DND-41 (cell line): ENCODE data around the gene PRTFDC1.
A peak's percentile ranks its signal among the peaks of the same experiment; 100 is the strongest.

Experiments
- ATAC-seq: fragments of 200-7000 bp; cut with Tn5 transposase; 3 replicates; pipeline ENCODE4 v1.9.1; 2021; ENCODE audit warnings: low read depth; ENCODE audit not compliant: insufficient read depth
- DNase-seq: peaks from one replicate; pipeline ENCODE4 v3.0.0-alpha.2; 2020
- H2AFZ ChIP-seq: 2 replicates; pipeline ENCODE4 v1.6.0; 2012; ENCODE audit warnings: low read depth, low read length
- H3K27ac ChIP-seq: 2 replicates; pipeline ENCODE4 v1.5.1; 2012; ENCODE audit warnings: low read length, inconsistent platforms
- H3K27me3 ChIP-seq: fragments of 200-600 bp; sonication (generic); 2 replicates; pipeline ENCODE4 v1.6.0; 2012; ENCODE audit warnings: low read length, mild to moderate bottlenecking, inconsistent platforms; ENCODE audit not compliant: insufficient read depth, poor library complexity
- H3K36me3 ChIP-seq: 2 replicates; pipeline ENCODE4 v1.5.1; 2012; ENCODE audit warnings: low read length, inconsistent platforms; ENCODE audit not compliant: insufficient read depth
- H3K4me1 ChIP-seq: 2 replicates; pipeline ENCODE4 v1.5.1; 2012; ENCODE audit warnings: mild to moderate bottlenecking, low read length; ENCODE audit not compliant: insufficient read depth
- H3K4me2 ChIP-seq: 2 replicates; pipeline ENCODE4 v1.6.0; 2012; ENCODE audit warnings: mild to moderate bottlenecking, moderate library complexity, low read length, inconsistent platforms; ENCODE audit not compliant: insufficient read depth
- H3K4me3 ChIP-seq, 2 experiments: fragments of 200-600 bp in 1 of 2; shearing (Covaris generic) in 1 of 2; 2 replicates each; pipeline ENCODE4 v1.5.1; 2012 to 2016; ENCODE audit warnings: inconsistent platforms in 2 of 2, low read length in 2 of 2, mild to moderate bottlenecking in 2 of 2, low read depth in 1 of 2, moderate library complexity in 1 of 2
- H3K79me2 ChIP-seq: 2 replicates; pipeline ENCODE4 v1.6.0; 2012; ENCODE audit warnings: low read length, inconsistent platforms; ENCODE audit not compliant: insufficient read depth
- H3K9ac ChIP-seq: 2 replicates; pipeline ENCODE4 v1.6.0; 2012; ENCODE audit warnings: low read depth, mild to moderate bottlenecking, inconsistent platforms, low read length, moderate library complexity
- H3K9me3 ChIP-seq: 2 replicates; pipeline ENCODE4 v1.5.1; 2012; ENCODE audit warnings: low read length, moderate library complexity, mild to moderate bottlenecking, inconsistent platforms; ENCODE audit not compliant: insufficient read depth, severe bottlenecking
- H4K20me1 ChIP-seq: 2 replicates; pipeline ENCODE4 v1.6.0; 2012; ENCODE audit warnings: low read length; ENCODE audit not compliant: insufficient read depth
- CTCF ChIP-seq: IDR thresholded peaks from 2 replicates; pipeline ENCODE4 v1.5.1; 2012; ENCODE audit warnings: borderline replicate concordance, low read length, moderate library complexity, mild to moderate bottlenecking; ENCODE audit not compliant: poor library complexity, severe bottlenecking; ENCODE audit errors: extremely low read depth
- EZH2 ChIP-seq: IDR thresholded peaks from 3 replicates; pipeline ENCODE4 v1.6.1; 2012; ENCODE audit warnings: borderline replicate concordance, low read depth, mild to moderate bottlenecking, moderate library complexity, low read length, inconsistent platforms; ENCODE audit not compliant: severe bottlenecking

Gene PRTFDC1

GRCh38 chr10:24952143-24952706 is at the start of gene PRTFDC1:
Gene PRTFDC1, minus strand, starts transcription at chr10:24952606. Its CDS starts 31 bp downstream, at chr10:24952575.
- no peak for DNase-seq
- H3K4me2 ChIP-seq = peak within 1 kb of the TSS; percentile 86
- no peaks in the 10 kb centered on the region for H3K27me3 ChIP-seq
- H4K20me1 ChIP-seq = no peaks in the 10 kb centered on the region
- H3K9me3 ChIP-seq = no peaks in the 10 kb centered on the region
- peaks cover 26% of the 10 kb centered on the region for H3K4me1 ChIP-seq
- peak within 1 kb of the TSS; percentile 72 for H3K9ac ChIP-seq
- ATAC-seq = peak; percentile 30
- H3K79me2 ChIP-seq = no peaks in the 10 kb centered on the region
- H3K4me3 ChIP-seq = peak within 1 kb of the TSS; percentile 8 to 65; a peak in 3 of 4 replicates
- H3K36me3 ChIP-seq = no peaks in the 10 kb centered on the region
- TF ChIP-seq CTCF (no peak), EZH2 (no peak)
- H3K27ac ChIP-seq = peak within 1 kb of the TSS; percentile 76
- H2AFZ ChIP-seq = peak within 1 kb of the TSS; percentile 84

GRCh38 chr10:24998044-24998443 is 45.6 kb upstream of the PRTFDC1 start:
- ATAC-seq = no peak
- Histone ChIP-seq H3K9ac (no peak overlapping the region), H4K20me1 (no peaks in the 10 kb centered on the region), H3K27ac (no peak overlapping the region), H3K4me2 (no peak overlapping the region), H3K27me3 (no peaks in the 10 kb centered on the region), H3K4me3 (no peak overlapping the region), H2AFZ (no peak overlapping the region), H3K4me1 (no peaks in the 10 kb centered on the region), H3K9me3 (no peaks in the 10 kb centered on the region), H3K79me2 (no peaks in the 10 kb centered on the region), H3K36me3 (no peaks in the 10 kb centered on the region)
- no peak for DNase-seq
- TF ChIP-seq EZH2 = no peak
- TF ChIP-seq CTCF = no peak

DNA sequence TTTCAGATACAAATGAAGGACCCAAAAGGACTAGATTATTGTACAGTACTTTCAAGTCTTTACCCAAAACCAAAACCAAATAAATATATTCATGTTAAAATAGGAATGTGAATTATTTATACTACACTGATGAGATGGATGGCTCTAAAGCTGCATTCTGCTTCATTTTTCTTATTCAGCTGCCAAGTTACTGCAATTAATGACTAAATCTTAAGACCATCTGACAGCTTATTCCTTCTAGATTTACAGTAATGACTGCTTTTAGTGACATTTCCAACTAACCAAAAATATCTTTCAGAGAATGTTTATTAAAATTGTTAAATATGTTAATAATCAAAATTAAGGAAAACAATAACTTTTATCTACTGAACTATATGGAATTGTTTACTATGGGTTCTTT is 42.7 kb upstream of the PRTFDC1 start:
- Histone ChIP-seq H2AFZ (no peak overlapping the region), H3K79me2 (no peaks in the 10 kb centered on the region), H4K20me1 (no peaks in the 10 kb centered on the region), H3K4me3 (no peak overlapping the region), H3K36me3 (no peaks in the 10 kb centered on the region), H3K4me1 (no peaks in the 10 kb centered on the region), H3K27ac (no peak overlapping the region), H3K4me2 (no peak overlapping the region), H3K27me3 (no peaks in the 10 kb centered on the region), H3K9ac (no peak overlapping the region), H3K9me3 (no peaks in the 10 kb centered on the region)
- TF ChIP-seq CTCF = no peak
- no peak for TF ChIP-seq EZH2
- ATAC-seq (no peak), DNase-seq (no peak)
